Body of pancreas (tissue), 4 donors: ENCODE measurements around the gene NUDT14.
A peak's percentile ranks its signal among the peaks of the same experiment; 100 is the strongest.

Experiments used
- CTCF ChIP-seq, 7 experiments: fragments of 450-650 bp in 4 of 7; fragments of 200-600 bp in 3 of 7; sonication (generic) in 3 of 7; IDR thresholded peaks; one replicate each; pipeline ENCODE4 v1.5.1; 2016 to 2019; ENCODE audit warnings: antibody characterized with exemption in 7 of 7
- POLR2A ChIP-seq, 3 donors: fragments of 450-650 bp; IDR thresholded peaks; one replicate each; pipeline ENCODE4 v1.6.1; 2016; ENCODE audit warnings: antibody characterized with exemption in 3 of 3, mild to moderate bottlenecking in 2 of 3

- peak in 4 of 7 experiments; percentile 6 to 36 (median 22) for TF ChIP-seq CTCF (IDR thresholded peaks at IDR 0.05)
- TF ChIP-seq POLR2A (IDR thresholded peaks at IDR 0.05): peak in 1 of 3 donors; percentile 18
These were observed 13.6 kb downstream of the NUDT14 start for GRCh38 chr14:105167303-105168092.
